SK-N-SH treated with all-trans-retinoic acid at 6 μM for 48 hours (cell line): ENCODE data around the gene TMEM245.

Source experiments
- ATAC-seq: fragments of 200-7000 bp; cut with Tn5 transposase; 3 replicates; pipeline ENCODE4 v1.9.1; 2020; ENCODE audit warnings: mild to moderate bottlenecking, moderate library complexity
- ARNTL ChIP-seq: fragments of 450-650 bp; formaldehyde crosslinking; IDR thresholded peaks from 2 replicates; pipeline ENCODE4 v1.5.0; 2020; ENCODE audit warnings: low read depth, mild to moderate bottlenecking, moderate library complexity, borderline replicate concordance
- BACH2 ChIP-seq: fragments of 250-450 bp; sonication (Bioruptor Pico); IDR thresholded peaks from 2 replicates; pipeline ENCODE4 v1.9.0; 2021; ENCODE audit warnings: mild to moderate bottlenecking, borderline replicate concordance
- CSDC2 ChIP-seq: fragments of 250-450 bp; sonication (Bioruptor Pico); IDR thresholded peaks from 2 replicates; pipeline ENCODE4 v1.5.0; 2020; ENCODE audit warnings: mild to moderate bottlenecking, moderate library complexity
- GLIS3 ChIP-seq: fragments of 250-450 bp; sonication (Bioruptor Pico); IDR thresholded peaks from 2 replicates; pipeline ENCODE4 v1.5.0; 2020; ENCODE audit warnings: mild to moderate bottlenecking, moderate library complexity
- ISL1 ChIP-seq: fragments of 250-450 bp; sonication (Bioruptor Pico); IDR thresholded peaks from 2 replicates; pipeline ENCODE4 v2.1.2; 2022; ENCODE audit warnings: mild to moderate bottlenecking, moderate library complexity
- OSR1 ChIP-seq: fragments of 250-450 bp; sonication (Bioruptor Pico); IDR thresholded peaks from 2 replicates; pipeline ENCODE4 v1.8.0; 2022; ENCODE audit warnings: moderate library complexity, mild to moderate bottlenecking, inconsistent platforms
- POU6F1 ChIP-seq: fragments of 250-450 bp; sonication (Bioruptor Pico); IDR thresholded peaks from 2 replicates; pipeline ENCODE4 v1.8.0; 2021; ENCODE audit warnings: low read depth, mild to moderate bottlenecking, moderate library complexity, borderline replicate concordance
- PPARA ChIP-seq: fragments of 250-450 bp; sonication (Bioruptor Pico); IDR thresholded peaks from 2 replicates; pipeline ENCODE4 v1.5.0; 2020; ENCODE audit warnings: mild to moderate bottlenecking, borderline replicate concordance
- RARB ChIP-seq: fragments of 250-450 bp; sonication (Bioruptor Pico); IDR thresholded peaks from 2 replicates; pipeline ENCODE4 v1.8.0; 2021; ENCODE audit warnings: mild to moderate bottlenecking, moderate library complexity
- SNAI2 ChIP-seq: fragments of 250-450 bp; sonication (Bioruptor Pico); IDR thresholded peaks from 2 replicates; pipeline ENCODE4 v1.5.0; 2020; ENCODE audit warnings: mild to moderate bottlenecking, moderate library complexity
- TCF4 ChIP-seq: fragments of 250-450 bp; sonication (Bioruptor Pico); IDR thresholded peaks from 2 replicates; pipeline ENCODE4 v1.8.0; 2021; ENCODE audit warnings: mild to moderate bottlenecking, moderate library complexity, borderline replicate concordance
- TOX ChIP-seq: fragments of 250-450 bp; sonication (Bioruptor Pico); IDR thresholded peaks from 2 replicates; pipeline ENCODE4 v1.8.0; 2021; ENCODE audit warnings: mild to moderate bottlenecking, moderate library complexity, borderline replicate concordance
- TSHZ2 ChIP-seq: fragments of 250-450 bp; sonication (Bioruptor Pico); IDR thresholded peaks from 2 replicates; pipeline ENCODE4 v1.5.0; 2020; ENCODE audit warnings: mild to moderate bottlenecking, moderate library complexity
- ZC3H10 ChIP-seq: fragments of 250-450 bp; sonication (Bioruptor Pico); IDR thresholded peaks from 2 replicates; pipeline ENCODE4 v1.5.1; 2021; ENCODE audit warnings: mild to moderate bottlenecking, moderate library complexity
- ZFP3 ChIP-seq: fragments of 250-450 bp; sonication (Bioruptor Pico); IDR thresholded peaks from 2 replicates; pipeline ENCODE4 v1.5.0; 2020; ENCODE audit warnings: mild to moderate bottlenecking, moderate library complexity
- ZFP30 ChIP-seq: fragments of 450-650 bp; formaldehyde crosslinking; IDR thresholded peaks from 2 replicates; pipeline ENCODE4 v1.5.0; 2022; ENCODE audit warnings: mild to moderate bottlenecking, moderate library complexity
- ZNF565 ChIP-seq: fragments of 450-650 bp; formaldehyde crosslinking; conservative IDR thresholded peaks from 2 replicates; pipeline ENCODE4 v1.5.0; 2020; ENCODE audit warnings: low read depth, mild to moderate bottlenecking, moderate library complexity

The TMEM245 gene

GRCh38 chr9:109166771-109167601, 47.2 kb upstream of the TMEM245 start, which contains the start of gene FRRS1L:
Gene FRRS1L (minus strand): TSS chr9:109167249. CDS start chr9:109167138, 111 bp downstream.
- peak; percentile 87 for ATAC-seq
- no peak for TF ChIP-seq OSR1 (CRISPR knock-in tag)
- TF ChIP-seq ZFP3 = no peak
- no peak for TF ChIP-seq RARB (CRISPR knock-in tag)
- no peak for TF ChIP-seq TSHZ2 (CRISPR knock-in tag)
- TF ChIP-seq ARNTL (CRISPR knock-in tag) = no peak
- no peak for TF ChIP-seq ZFP30 (CRISPR knock-in tag)
- no peak for TF ChIP-seq ISL1 (CRISPR knock-in tag)
- TF ChIP-seq POU6F1 (CRISPR knock-in tag) = no peak
- no peak for TF ChIP-seq ZC3H10 (CRISPR knock-in tag)
- TF ChIP-seq CSDC2 = no peak
- TF ChIP-seq TOX = no peak

GRCh38 chr9:109166171-109166770, 46.5 kb upstream of the TMEM245 start:
- TF ChIP-seq SNAI2 (CRISPR knock-in tag) (no peak), TCF4 (no peak), ZNF565 (no peak), ZFP30 (CRISPR knock-in tag) (no peak), OSR1 (CRISPR knock-in tag) (no peak), GLIS3 (CRISPR knock-in tag) (no peak), POU6F1 (CRISPR knock-in tag) (no peak)
- ATAC-seq = no peak

GRCh38 chr9:109164042-109164441, 44.3 kb upstream of the TMEM245 start:
- ATAC-seq = no peak
- TF ChIP-seq GLIS3 (CRISPR knock-in tag) (no peak), RARB (CRISPR knock-in tag) (no peak), PPARA (no peak)
- TF ChIP-seq, all 23 proteins: peak for 0

GRCh38 chr9:109163194-109163593, 43.4 kb upstream of the TMEM245 start:
- TF ChIP-seq ZFP3 = no peak
- TF ChIP-seq TSHZ2 (CRISPR knock-in tag) = no peak
- no peak for TF ChIP-seq POU6F1 (CRISPR knock-in tag)
- TF ChIP-seq BACH2 (CRISPR knock-in tag) = no peak
- TF ChIP-seq ARNTL (CRISPR knock-in tag) = no peak
- no peak for ATAC-seq
